Measurements from ENCODE around the gene TMED1.

TMED1 gene

DNA sequence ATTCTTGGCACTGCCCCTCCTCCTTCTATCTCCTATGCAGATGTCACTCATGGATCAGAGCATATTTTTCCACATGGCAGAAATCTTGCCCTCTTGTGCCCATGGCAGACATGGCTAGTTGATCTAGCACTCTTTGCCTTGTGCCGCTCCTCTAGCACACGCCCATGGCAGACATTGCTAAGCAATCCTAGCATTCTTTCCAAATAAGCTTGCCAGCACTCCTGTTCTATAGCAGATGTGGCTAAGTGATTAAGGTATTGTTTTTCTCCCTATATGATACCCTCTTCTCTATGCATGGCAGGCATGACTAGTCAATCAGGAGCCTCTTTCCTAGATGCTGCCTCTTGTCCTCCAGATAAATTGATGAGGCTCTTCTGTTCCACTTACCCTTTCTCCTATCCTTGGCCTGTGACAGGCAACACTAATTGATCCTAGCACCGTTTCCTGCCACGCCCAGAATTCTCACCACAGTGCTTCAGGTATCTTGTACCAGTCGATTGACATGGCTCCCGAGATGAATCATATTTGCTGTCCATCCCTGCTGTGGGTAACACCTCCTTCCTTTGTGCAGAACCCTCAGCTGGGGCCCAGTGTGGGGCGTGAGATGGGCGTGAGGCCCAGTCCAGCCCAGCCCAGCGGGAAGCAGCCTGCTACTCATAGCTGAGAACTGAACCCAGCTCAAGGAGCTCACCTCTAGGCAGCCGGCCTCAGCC, 26.9 kb downstream of the TMED1 start:
- no peak for DNase-seq

DNA sequence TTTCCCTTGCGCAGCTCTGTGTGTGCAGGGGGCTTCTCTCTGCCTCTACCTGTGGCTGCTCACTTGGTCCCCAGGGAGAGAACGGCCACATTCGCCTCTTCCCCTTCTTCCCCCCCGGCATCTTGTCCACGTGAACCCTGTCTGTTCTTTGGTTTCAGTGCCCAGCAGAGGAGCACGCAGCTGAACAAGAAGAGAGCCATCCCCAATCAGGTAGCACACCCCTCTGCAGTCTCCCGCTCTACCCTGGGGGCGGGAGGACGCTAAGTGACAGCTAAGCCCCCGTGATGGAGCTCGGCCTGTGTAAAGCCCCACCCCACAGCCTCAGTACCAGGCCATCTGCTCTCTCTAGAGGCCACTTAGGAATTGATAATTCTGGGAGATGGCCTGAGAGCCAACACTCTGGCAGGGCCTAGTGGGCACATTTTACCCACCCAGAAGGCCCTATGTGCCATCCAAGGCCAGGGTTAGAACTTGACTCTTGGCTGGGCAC, 30.2 kb downstream of the TMED1 start:
- no peak for DNase-seq

DNA sequence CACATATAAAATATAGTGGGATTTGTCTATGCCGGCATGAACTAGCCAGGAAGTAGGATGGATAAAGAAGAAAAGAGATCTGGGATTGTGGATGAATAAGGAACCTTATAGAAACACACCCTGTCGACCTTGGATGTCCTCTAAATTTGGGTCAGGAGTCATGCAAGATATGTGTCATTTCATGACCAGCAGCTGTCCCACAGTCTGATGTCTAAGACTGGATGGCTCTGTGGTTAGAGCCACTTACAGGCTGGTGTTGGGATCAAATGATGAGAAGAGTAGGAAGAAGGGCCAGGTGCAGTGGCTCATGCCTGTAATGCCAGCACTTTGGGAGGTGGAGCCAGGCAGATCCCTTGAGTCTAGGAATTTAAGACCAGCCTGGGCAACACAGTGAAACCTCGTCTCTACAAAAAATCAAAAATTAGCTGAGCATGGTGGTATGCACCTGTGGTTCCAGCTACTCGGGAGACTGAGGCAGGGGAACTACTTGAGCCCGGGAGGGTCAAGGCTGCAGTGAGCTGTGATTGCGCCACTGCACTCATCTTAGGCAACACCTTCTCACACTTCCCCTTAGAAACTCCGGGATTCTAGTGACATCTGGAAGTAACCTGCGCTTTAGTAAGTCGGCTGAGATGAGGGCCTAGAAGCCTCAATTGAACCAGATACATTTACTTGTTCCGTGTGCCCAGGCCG, 30.8 kb downstream of the TMED1 start:
- no peak for DNase-seq

DNA sequence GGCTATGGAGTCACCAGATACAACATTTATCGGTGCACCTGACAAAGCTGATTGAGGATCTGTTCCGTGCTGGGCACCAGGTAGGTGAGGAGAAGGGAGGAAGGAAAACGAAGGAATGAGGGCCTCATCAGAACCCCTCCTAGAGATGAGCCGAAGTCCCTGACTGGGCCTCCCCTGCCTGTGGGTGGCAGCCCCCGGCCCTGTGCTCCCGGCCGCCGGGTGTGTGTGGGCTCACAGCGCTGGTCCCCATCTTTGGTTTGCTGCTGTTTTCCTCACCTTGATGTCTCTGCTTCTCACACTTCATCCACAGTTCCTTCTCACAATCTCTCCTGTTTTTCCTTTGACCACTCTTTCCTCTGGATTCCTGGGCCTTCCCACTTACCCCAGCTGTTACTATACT, 32.8 kb downstream of the TMED1 start:
- DNase-seq: no peak

DNA sequence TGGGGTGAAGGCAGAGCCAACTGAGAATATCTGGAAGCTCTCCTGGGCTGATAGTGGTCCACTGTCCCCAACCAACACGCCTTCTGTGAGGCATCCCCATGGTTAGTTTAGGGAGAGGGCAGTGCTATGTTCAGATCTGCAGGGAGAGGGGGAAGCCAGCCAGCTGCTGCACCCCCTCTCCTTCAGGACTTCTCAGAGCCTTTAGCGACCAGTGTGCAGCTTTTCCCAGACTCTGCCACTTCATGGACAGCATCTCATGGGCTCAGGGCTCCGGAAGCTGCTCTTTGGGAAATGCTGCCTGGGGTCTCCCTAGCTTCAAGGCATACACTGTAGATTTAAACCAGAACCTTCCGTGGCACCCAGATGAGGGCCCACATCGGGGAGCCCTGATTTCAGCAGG, 33.5 kb downstream of the TMED1 start:
- no peak for DNase-seq

DNA sequence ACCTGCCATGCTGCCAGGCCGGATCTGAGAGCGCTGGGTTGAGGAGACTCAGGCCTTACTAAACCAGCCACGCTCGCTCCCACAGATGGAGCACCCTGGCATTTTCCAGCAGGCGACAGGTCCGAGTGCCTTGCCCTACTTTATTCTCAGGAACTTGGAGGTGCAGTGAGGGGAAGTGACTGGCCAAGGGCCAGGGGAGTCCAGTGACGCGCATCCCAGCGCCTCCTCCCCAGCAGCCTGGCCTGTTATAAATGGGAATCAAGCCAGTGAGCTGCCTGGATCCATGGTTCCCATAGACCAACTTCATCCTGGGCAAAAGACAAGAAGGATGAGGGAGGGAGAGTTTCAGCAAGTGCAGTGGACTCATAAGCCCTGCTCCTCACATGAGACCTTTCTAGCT, 35.5 kb downstream of the TMED1 start:
- no peak for DNase-seq

DNA sequence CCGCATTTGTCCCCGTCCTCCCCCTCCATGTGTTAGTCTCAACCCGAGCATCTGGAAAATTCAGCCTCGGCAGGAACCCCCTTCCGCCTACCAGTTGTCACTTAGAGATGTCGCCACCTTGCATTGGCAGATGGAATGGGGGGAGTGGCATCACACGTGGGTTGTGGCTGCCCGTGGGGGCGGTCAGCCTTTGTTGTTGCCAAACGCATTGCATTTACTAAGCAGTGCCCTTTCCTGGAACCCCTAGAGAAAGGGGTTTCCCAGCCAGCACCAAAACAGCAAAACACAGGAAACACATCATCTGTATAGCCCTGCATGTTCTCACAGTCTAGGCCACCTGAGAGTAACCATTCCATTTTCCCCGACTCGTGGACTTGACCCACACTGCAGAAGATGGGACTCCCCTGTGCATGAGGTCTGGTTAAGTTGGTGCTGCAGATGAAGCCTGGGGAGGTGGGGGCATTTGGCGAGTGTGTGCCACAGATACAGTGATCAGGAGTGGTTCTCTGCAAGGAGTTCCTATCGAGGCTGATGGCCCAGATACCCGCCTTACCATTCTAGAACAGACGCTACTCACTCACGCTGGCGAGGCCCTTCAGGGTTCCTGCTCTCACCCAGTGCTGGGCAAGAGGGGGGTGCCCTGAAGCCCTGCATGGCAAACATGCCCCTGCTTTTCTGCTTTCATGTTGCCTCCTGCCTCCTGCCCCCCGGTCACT, 38.3 kb downstream of the TMED1 start:
- no peak for DNase-seq

DNA sequence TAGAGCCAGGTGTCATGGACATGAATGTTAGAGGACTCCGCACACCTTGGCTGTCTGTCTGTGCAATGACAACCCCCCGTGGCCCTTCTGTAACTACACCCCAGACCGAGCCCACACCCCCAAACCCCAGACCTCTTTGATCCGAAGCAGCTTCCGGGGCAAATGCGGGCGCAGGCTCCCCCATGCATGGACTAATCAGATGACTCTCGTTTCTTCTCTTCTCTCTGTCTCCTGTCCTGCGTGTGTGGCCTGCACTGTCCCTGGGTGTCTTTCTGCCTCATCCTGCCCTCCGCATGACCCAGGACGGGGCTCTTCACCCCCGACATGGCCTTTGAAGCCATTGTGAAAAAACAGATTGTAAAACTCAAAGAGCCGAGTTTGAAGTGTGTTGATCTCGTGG, 38.9 kb downstream of the TMED1 start:
- no peak for DNase-seq

DNA sequence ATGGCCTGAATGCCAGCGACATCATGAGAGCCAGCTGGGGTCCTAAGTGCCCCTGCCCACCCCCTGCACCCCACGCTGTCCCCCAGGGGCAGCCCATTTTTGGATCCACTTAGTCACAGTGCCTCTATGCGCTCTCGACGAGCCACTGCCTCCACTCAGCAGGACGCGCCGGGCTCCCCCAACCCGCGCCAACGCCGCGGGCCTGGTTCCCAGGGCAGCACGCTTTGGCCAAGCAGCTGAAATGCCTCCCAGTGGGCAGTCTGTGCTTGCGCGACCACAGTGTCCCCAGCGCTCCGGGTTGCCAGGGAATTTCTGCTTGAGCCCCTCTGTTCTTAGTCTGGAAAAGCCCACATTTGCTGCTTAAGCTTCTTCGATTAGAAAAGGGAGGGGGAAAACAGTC, 39.4 kb downstream of the TMED1 start:
- DNase-seq: no peak

DNA sequence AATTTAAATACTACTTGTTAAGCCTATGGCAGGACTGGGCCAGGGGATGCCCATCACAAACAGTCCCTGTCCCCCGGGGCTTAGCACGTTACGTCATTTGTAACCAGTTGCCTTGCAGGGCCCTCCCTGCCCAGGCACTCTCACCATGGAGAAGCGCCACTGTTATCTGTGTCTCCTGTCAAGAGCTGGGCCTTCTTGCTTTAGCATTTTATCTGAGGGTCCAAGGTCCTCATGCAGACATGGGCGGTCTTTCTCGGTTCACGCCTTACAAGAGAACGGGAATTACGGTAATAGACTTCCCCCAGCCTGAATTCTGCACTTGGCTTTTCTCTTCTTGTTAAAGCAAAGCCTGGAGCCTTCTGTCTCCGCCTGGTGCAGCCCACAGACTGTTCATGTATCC, 46.1 kb downstream of the TMED1 start:
- no peak for DNase-seq

DNA sequence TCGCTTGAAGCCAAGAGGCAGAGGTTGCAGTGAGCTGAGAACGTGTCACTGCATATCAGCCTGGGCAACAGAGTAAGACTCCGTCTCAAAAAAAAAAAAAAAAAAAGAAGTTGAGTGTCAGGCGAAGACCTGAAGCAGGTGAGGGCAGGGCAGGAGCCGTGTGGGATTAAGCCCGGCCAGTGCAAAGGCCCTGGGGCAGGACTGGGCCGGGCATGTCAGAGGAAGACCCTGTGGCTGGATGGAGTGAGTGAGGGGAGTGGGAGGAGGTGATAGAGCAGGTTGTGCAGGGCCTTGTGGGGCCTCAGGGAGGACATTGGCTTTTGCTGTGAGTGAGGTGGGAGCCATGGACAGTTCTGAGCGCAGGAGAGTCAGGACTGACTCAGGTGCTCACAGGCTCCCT, 47.9 kb downstream of the TMED1 start:
- DNase-seq: no peak

DNA sequence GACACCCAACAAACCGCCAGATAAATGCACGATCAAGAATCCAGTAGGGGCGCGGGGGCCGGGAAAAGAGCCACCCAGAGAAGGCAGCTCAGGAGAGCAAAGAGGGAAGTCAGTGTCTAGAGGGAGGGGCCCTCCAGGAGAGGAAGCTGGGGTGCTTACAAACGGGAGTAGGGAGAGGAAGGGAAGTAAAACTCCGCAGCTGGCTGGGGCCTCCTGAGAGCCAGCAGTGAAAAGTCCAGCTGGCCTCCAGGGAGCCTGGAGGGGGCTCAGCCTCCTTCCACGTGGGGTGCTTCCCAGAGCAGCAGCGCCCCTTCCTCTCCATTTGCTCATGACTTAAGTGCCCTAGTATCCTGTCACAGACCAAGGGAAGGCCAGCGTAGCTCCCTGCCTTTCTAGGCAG, 51.8 kb downstream of the TMED1 start:
- DNase-seq: no peak

DNA sequence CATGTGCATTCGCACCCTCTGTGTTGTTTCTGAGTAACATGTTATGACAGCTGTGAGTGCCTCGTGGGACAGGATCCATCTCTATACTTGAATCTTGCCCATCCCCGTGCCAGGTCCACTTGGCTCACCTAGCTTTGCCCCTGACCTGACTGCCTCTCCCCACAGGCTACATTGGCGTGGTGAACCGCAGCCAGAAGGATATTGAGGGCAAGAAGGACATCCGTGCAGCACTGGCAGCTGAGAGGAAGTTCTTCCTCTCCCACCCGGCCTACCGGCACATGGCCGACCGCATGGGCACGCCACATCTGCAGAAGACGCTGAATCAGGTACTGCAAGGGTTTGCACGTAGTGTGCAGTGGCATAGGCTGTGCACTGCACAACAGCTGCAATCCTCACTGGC, 53.2 kb downstream of the TMED1 start:
- DNase-seq: no peak

All from NCI-H748 treated with DMSO at 0.1 percent for 48 hours (cell line).